ENCODE results near the gene LIPK. TPM values are rescaled to one million over a fixed set of nuclear protein-coding genes. Genes with fewer than 3 reads are reported as not detected.
A peak's percentile ranks its signal among the peaks of the same experiment; 100 is the strongest.

LIPK gene
- total and polyA plus RNA-seq, 2 experiments from 2014 or later: not detected

DNA sequence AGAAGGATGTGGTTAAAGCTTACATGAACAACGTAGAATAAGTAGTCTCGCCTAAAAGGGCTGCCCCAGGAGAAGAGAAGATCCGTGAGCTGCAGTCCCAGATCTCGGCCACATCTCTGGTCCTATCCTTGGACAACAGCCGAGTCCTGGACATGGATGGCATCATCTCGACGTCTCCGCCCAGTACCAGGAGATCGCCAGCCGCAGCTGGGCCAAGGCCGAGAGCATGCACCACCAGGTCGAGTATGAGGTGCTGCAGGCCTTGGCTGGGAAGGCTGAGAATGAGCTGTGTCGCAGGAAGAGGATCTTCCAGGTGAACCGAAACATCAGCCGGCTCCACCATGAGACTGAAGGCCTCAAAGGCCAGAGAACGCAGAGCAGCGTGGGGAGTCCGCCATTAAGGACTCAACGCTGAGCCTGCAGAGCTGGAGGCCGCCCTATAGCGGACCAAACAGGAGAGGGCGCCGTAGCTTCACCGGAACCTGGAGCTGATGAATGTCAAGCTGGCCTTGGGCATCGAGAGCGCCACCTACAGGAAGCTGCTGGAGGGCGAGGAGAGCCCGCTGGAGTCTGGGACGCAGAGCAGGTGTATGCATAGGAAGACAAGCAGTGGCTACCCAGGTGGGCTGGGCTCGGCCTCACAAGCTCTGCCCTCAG lies 22.2 kb downstream of the LIPK start:
- Histone ChIP-seq H3K9me2 (replicated peaks; ENCODE audit: insufficient read depth) (no peaks in the 10 kb centered on the region), H3K4me1 (ENCODE audit: insufficient read depth) (no peaks in the 10 kb centered on the region), H3K36me3 (replicated peaks; ENCODE audit: insufficient read depth, low read depth) (no peaks in the 10 kb centered on the region), H2AFZ (no peak overlapping the region), H4K20me1 (ENCODE audit: insufficient read depth, poor library complexity, severe bottlenecking) (no peaks in the 10 kb centered on the region), H3K27me3 (peaks cover 2% of the 10 kb centered on the region), H3K79me2 (no peaks in the 10 kb centered on the region), H3K9me3 (ENCODE audit: low read depth) (no peaks in the 10 kb centered on the region), H3K4me2 (no peak overlapping the region), H3K4me3 (no peak overlapping the region), H3K27ac (no peak overlapping the region)
- DNase-seq (ENCODE audit: low spot score): peak; percentile 7
- peak; percentile 9 for TF ChIP-seq CTCF (IDR thresholded peaks at IDR 0.05; ENCODE audit: poor library complexity)
- no peak for TF ChIP-seq EZH2 (IDR thresholded peaks at IDR 0.05; ENCODE audit: borderline replicate concordance)
- TF ChIP-seq EZH2phosphoT487 (IDR thresholded peaks at IDR 0.05; ENCODE audit: low read depth, severe bottlenecking, unreplicated experiment): no peak
- WGBS (ENCODE audit: low lambda C conversion rate, missing lambda C conversion rate): 77% methylated on average over 30 of the region's 30 CpGs

- TF ChIP-seq EZH2phosphoT487 (IDR thresholded peaks at IDR 0.05; ENCODE audit: low read depth, severe bottlenecking, unreplicated experiment): no peak
- TF ChIP-seq CTCF (IDR thresholded peaks at IDR 0.05; ENCODE audit: poor library complexity): no peak
- TF ChIP-seq EZH2 (IDR thresholded peaks at IDR 0.05; ENCODE audit: borderline replicate concordance): no peak
- Histone ChIP-seq H3K79me2 (no peaks in the 10 kb centered on the region), H3K9me3 (ENCODE audit: low read depth) (no peaks in the 10 kb centered on the region), H3K27me3 (peaks cover 2% of the 10 kb centered on the region), H4K20me1 (ENCODE audit: insufficient read depth, poor library complexity, severe bottlenecking) (no peaks in the 10 kb centered on the region), H3K4me3 (no peak overlapping the region), H2AFZ (no peak overlapping the region), H3K27ac (no peak overlapping the region), H3K9me2 (replicated peaks; ENCODE audit: insufficient read depth) (no peaks in the 10 kb centered on the region), H3K36me3 (replicated peaks; ENCODE audit: insufficient read depth, low read depth) (no peaks in the 10 kb centered on the region), H3K4me1 (ENCODE audit: insufficient read depth) (no peaks in the 10 kb centered on the region), H3K4me2 (no peak overlapping the region)
- no peak for DNase-seq (ENCODE audit: low spot score)
- 92% methylated on average over 4 of the region's 4 CpGs for WGBS (ENCODE audit: low lambda C conversion rate, missing lambda C conversion rate)
Measured at GRCh38 chr10:88730864-88731263, 24.8 kb downstream of the LIPK start.

DNA sequence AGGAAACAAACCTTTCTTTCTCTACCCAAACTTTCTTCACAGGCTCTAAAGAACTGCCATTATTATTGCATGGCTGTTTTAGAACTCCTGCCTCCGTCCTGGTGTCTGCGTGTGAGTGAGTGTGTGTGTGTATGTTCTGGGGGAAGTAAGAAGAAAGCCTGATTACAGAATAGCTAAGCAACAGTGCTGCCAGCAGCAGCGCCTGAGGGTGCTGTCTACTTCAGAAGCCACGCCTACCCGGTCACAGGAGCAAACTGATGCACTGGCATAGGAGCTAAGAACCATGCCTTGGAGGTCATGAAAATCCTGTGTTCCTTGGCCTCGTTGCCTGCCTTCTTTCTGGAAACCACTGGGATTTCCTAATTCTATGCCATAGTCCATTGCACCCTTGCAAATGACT lies 25.2 kb downstream of the LIPK start:
- Histone ChIP-seq H3K27me3 (peaks cover 2% of the 10 kb centered on the region), H3K79me2 (no peaks in the 10 kb centered on the region), H2AFZ (no peak overlapping the region), H3K36me3 (replicated peaks; ENCODE audit: insufficient read depth, low read depth) (no peaks in the 10 kb centered on the region), H3K9me3 (ENCODE audit: low read depth) (no peaks in the 10 kb centered on the region), H3K27ac (no peak overlapping the region), H3K4me3 (no peak overlapping the region), H3K9me2 (replicated peaks; ENCODE audit: insufficient read depth) (no peaks in the 10 kb centered on the region), H3K4me1 (ENCODE audit: insufficient read depth) (no peaks in the 10 kb centered on the region), H3K4me2 (no peak overlapping the region), H4K20me1 (ENCODE audit: insufficient read depth, poor library complexity, severe bottlenecking) (no peaks in the 10 kb centered on the region)
- WGBS (ENCODE audit: low lambda C conversion rate, missing lambda C conversion rate): 73% methylated on average over 6 of the region's 6 CpGs
- no peak for TF ChIP-seq EZH2 (IDR thresholded peaks at IDR 0.05; ENCODE audit: borderline replicate concordance)
- TF ChIP-seq EZH2phosphoT487 (IDR thresholded peaks at IDR 0.05; ENCODE audit: low read depth, severe bottlenecking, unreplicated experiment): no peak
- TF ChIP-seq CTCF (IDR thresholded peaks at IDR 0.05; ENCODE audit: poor library complexity): no peak
- DNase-seq (ENCODE audit: low spot score): peak; percentile 24
